PC-3 (cell line): ENCODE measurements around the gene ENPP1. TPM values are rescaled to one million over a fixed set of nuclear protein-coding genes. Genes with fewer than 3 reads are reported as not detected.

Source experiments
- ATAC-seq: fragments of 200-7000 bp; cut with Tn5 transposase; 2 replicates; pipeline ENCODE4 v1.9.1; 2020; ENCODE audit warnings: mild to moderate bottlenecking, moderate library complexity
- BruUV-seq: library from RNA; stranded (reverse); fragments of 400-500 nt; replicated peaks from 2 replicates; lab custom pipeline; 2021; lab: Mats Ljungman, UMichigan
- CTCF ChIA-PET: fragments of 300-600 bp; sonication (Branson Sonifier 250); formaldehyde crosslinking; loops from one replicate; lab custom pipeline; 2022; ENCODE audit warnings: antibody characterized with exemption; lab: Charles Lee
- POLR2A ChIA-PET: fragments of 300-600 bp; sonication (Branson Sonifier 250); formaldehyde crosslinking; loops from one replicate; lab custom pipeline; 2022; ENCODE audit warnings: antibody characterized with exemption; ENCODE audit not compliant: unreplicated experiment; lab: Charles Lee
- DNase-seq: peaks from one replicate; pipeline ENCODE4 v3.0.0-alpha.2; 2015
- H2AFZ ChIP-seq: fragments of 300-600 bp; sonication (generic); 2 replicates; pipeline ENCODE4 v1.6.0; 2016; ENCODE audit warnings: antibody characterized with exemption, low read length
- H3F3A ChIP-seq: fragments of 300-600 bp; sonication (generic); one replicate; pipeline ENCODE4 v1.6.0; 2017; ENCODE audit warnings: antibody characterized with exemption, low read length, control low read depth, mild to moderate bottlenecking; ENCODE audit not compliant: unreplicated experiment
- H3K27ac ChIP-seq: fragments of 300-600 bp; sonication (generic); 2 replicates; pipeline ENCODE4 v1.5.1; 2016; ENCODE audit warnings: mild to moderate bottlenecking, low read length
- H3K27me3 ChIP-seq: fragments of 300-600 bp; sonication (generic); 2 replicates; pipeline ENCODE4 v1.6.1; 2016; ENCODE audit warnings: low read length, mixed read lengths
- H3K36me3 ChIP-seq: fragments of 300-600 bp; sonication (generic); 2 replicates; pipeline ENCODE4 v1.6.1; 2016; ENCODE audit warnings: low read depth, mixed run types, low read length, mixed read lengths
- H3K4me1 ChIP-seq: fragments of 300-600 bp; sonication (generic); 2 replicates; pipeline ENCODE4 v1.5.1; 2016; ENCODE audit warnings: low read length; ENCODE audit not compliant: insufficient read depth
- H3K4me2 ChIP-seq: fragments of 300-600 bp; sonication (generic); 2 replicates; pipeline ENCODE4 v1.6.0; 2016; ENCODE audit warnings: low read length
- H3K4me3 ChIP-seq: fragments of 300-600 bp; sonication (generic); 2 replicates; pipeline ENCODE4 v1.5.1; 2016; ENCODE audit warnings: mild to moderate bottlenecking, low read length, mixed read lengths
- H3K79me2 ChIP-seq: fragments of 300-600 bp; sonication (generic); 2 replicates; pipeline ENCODE4 v1.6.1; 2017; ENCODE audit warnings: low read length, mixed read lengths
- H3K9ac ChIP-seq: fragments of 300-600 bp; sonication (generic); 2 replicates; pipeline ENCODE4 v1.6.0; 2016; ENCODE audit warnings: mild to moderate bottlenecking, low read length
- H3K9me2 ChIP-seq: fragments of 300-600 bp; sonication (generic); replicated peaks from 2 replicates; pipeline ENCODE4 v1.6.1; 2016; ENCODE audit warnings: mixed run types, low read length, mixed read lengths
- H3K9me3 ChIP-seq: fragments of 300-600 bp; sonication (generic); 2 replicates; pipeline ENCODE4 v1.6.1; 2016; ENCODE audit warnings: low read length, mixed read lengths
- H4K20me1 ChIP-seq: fragments of 300-600 bp; sonication (generic); 2 replicates; pipeline ENCODE4 v1.6.1; 2016; ENCODE audit warnings: low read length, mixed read lengths
- CTCF ChIP-seq: fragments of 300-600 bp; sonication (generic); conservative IDR thresholded peaks from 2 replicates; pipeline ENCODE4 v1.5.1; 2017; ENCODE audit warnings: antibody characterized with exemption, low read depth, mild to moderate bottlenecking, low read length
- EZH2 ChIP-seq: fragments of 300-600 bp; sonication (generic); IDR thresholded peaks from one replicate; pipeline ENCODE4 v1.6.1; 2017; ENCODE audit warnings: antibody characterized with exemption, mild to moderate bottlenecking, low read length; ENCODE audit not compliant: unreplicated experiment
- EZH2phosphoT487 ChIP-seq: fragments of 300-600 bp; sonication (generic); IDR thresholded peaks from 2 replicates; pipeline ENCODE4 v1.6.1; 2018; ENCODE audit warnings: mild to moderate bottlenecking, antibody characterized with exemption, low read length, borderline replicate concordance
- intact Hi-C: fragments of 100-400 bp; cut with micrococcal nuclease; formaldehyde crosslinking; loops from 2 replicates; pipeline ENCODE4 v1.9.0; 2023
- total RNA-seq: library from RNA; depleted of rRNA; stranded (reverse); fragments of >200 nt; gene quantifications from 2 replicates; pipeline ENCODE4 v1.2.3, GENCODE V29; 2014

ENPP1 gene
- total RNA-seq, 1 experiment from 2014 or later = 5.1 TPM

- ATAC-seq (no peak), DNase-seq (no peak)
- no TSS peak for BruUV-seq
- H3K27ac ChIP-seq = no peak overlapping the region
- H3K27me3 ChIP-seq = no peaks in the 10 kb centered on the region
- ChIA-PET POLR2A (interaction anchor here (0.6 kb wide), 1 partner anchor 116 kb away, joined by 3 read pairs; no protein-coding TSS in a partner anchor), CTCF (no interaction called here)
- H3K9me2 ChIP-seq = no peaks in the 10 kb centered on the region
- H3K79me2 ChIP-seq = no peaks in the 10 kb centered on the region
- H3K9ac ChIP-seq = no peak overlapping the region
- H3K4me2 ChIP-seq = no peak overlapping the region
- H3K36me3 ChIP-seq = no peaks in the 10 kb centered on the region
- no peak overlapping the region for H3K4me3 ChIP-seq
- H4K20me1 ChIP-seq = no peaks in the 10 kb centered on the region
- no peak overlapping the region for H2AFZ ChIP-seq
- intact Hi-C loops = loop anchor here (2.0 to 5.0 kb wide), 2 partner anchors 47 to 70 kb away; no protein-coding TSS in a partner anchor
- peaks cover 9% of the 10 kb centered on the region for H3K4me1 ChIP-seq
- no peak for TF ChIP-seq CTCF
- no peak for TF ChIP-seq EZH2
- TF ChIP-seq EZH2phosphoT487 = no peak
- no peaks in the 10 kb centered on the region for H3K9me3 ChIP-seq
- H3F3A ChIP-seq = no peaks in the 10 kb centered on the region
Observed at GRCh38 chr6:131911951-131912350, 104.1 kb downstream of the ENPP1 start.

DNA sequence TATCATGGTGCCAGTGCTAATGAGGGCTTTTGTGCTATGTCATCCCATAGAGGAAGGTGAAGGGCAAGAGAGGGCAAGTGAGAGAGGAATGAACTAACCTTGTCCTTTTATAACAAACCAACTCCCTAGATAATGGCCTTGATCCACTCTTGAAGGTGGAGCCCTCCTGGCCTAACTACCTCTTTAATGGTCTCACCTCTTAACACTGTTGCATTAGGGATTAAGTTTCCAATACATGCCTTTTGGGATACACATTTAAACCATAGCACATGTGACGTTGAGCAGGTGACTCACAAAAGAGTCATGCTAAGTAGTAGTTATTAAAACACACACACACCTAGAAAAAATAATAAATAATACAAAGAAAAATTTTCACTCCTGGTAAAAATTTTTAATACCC lies 106.4 kb downstream of the ENPP1 start:
- Histone ChIP-seq H4K20me1 (no peaks in the 10 kb centered on the region), H3K79me2 (no peaks in the 10 kb centered on the region), H2AFZ (no peak overlapping the region), H3K9me2 (no peaks in the 10 kb centered on the region), H3K4me1 (peaks cover 9% of the 10 kb centered on the region), H3K27me3 (no peaks in the 10 kb centered on the region), H3K9me3 (no peaks in the 10 kb centered on the region), H3K9ac (no peak overlapping the region), H3K27ac (no peak overlapping the region), H3K4me2 (no peak overlapping the region), H3K36me3 (no peaks in the 10 kb centered on the region), H3K4me3 (no peak overlapping the region), H3F3A (no peaks in the 10 kb centered on the region)
- no TSS peak for BruUV-seq
- intact Hi-C loops = loop anchor here (5.0 kb wide), 1 partner anchor 72 kb away; no protein-coding TSS in a partner anchor
- CTCF ChIA-PET = no interaction called here
- ATAC-seq (peak; percentile 64), DNase-seq (peak; percentile 71)
- POLR2A ChIA-PET = no interaction called here
- no peak for TF ChIP-seq CTCF
- no peak for TF ChIP-seq EZH2phosphoT487
- TF ChIP-seq EZH2 = no peak
